GM08714 (cell line): ENCODE measurements around the gene SIGMAR1.

Experiments
- H3K4me3 ChIP-seq: fragments of 200-500 bp; sonication (Bioruptor generic); 2 replicates; pipeline ENCODE4 v1.5.1; 2014; ENCODE audit warnings: mild to moderate bottlenecking, low read length, inconsistent platforms
- ZNF274 ChIP-seq: IDR thresholded peaks from 2 replicates; pipeline ENCODE4 v1.6.1; 2012; ENCODE audit warnings: mild to moderate bottlenecking, low read depth, low read length

The SIGMAR1 gene

GRCh38 chr9:34664281-34665066 lies 26.9 kb upstream of the SIGMAR1 start:
- TF ChIP-seq ZNF274 = no peak

GRCh38 chr9:34663303-34663605 lies 25.7 kb upstream of the SIGMAR1 start:
- no peak overlapping the region for H3K4me3 ChIP-seq
- TF ChIP-seq ZNF274 = no peak

More at GRCh38 chr9:34664281-34665066, 26.9 kb upstream of the SIGMAR1 start:
- H3K4me3 ChIP-seq = no peak overlapping the region; the same call in 1 of the 2 replicates

- no peak for TF ChIP-seq ZNF274
- H3K4me3 ChIP-seq = no peak within 1 kb of the TSS
Observed at GRCh38 chr9:34662526-34663302, 25.1 kb upstream of the SIGMAR1 start, which contains the start of gene CCL27. Gene CCL27 (minus strand): TSS chr9:34662657. CDS start chr9:34662633, 24 bp downstream.

GRCh38 chr9:34659592-34660253 lies 22.1 kb upstream of the SIGMAR1 start:
- no peak for TF ChIP-seq ZNF274
- no peak overlapping the region for H3K4me3 ChIP-seq

GRCh38 chr9:34658461-34658860 lies 20.9 kb upstream of the SIGMAR1 start:
- H3K4me3 ChIP-seq = no peak overlapping the region
- TF ChIP-seq ZNF274 = no peak

- no peak overlapping the region for H3K4me3 ChIP-seq
- TF ChIP-seq ZNF274 = no peak
Observed at GRCh38 chr9:34656992-34657391, 19.4 kb upstream of the SIGMAR1 start.

GRCh38 chr9:34655394-34655793 lies 17.8 kb upstream of the SIGMAR1 start:
- TF ChIP-seq ZNF274 = no peak
- no peak overlapping the region for H3K4me3 ChIP-seq

- no peak overlapping the region for H3K4me3 ChIP-seq
- no peak for TF ChIP-seq ZNF274
Observed at GRCh38 chr9:34654323-34655051, 16.9 kb upstream of the SIGMAR1 start.

- TF ChIP-seq ZNF274 = no peak
- no peak overlapping the region for H3K4me3 ChIP-seq
Observed at GRCh38 chr9:34653151-34654072, 15.8 kb upstream of the SIGMAR1 start.

GRCh38 chr9:34652602-34653000 lies 15.0 kb upstream of the SIGMAR1 start:
- H3K4me3 ChIP-seq = no peak overlapping the region

GRCh38 chr9:34651876-34652601 lies 14.5 kb upstream of the SIGMAR1 start, which contains the start of gene IL11RA:
Gene IL11RA (plus strand): TSS chr9:34652185. CDS start chr9:34655218, 3,033 bp downstream.
- H3K4me3 ChIP-seq = no peak within 1 kb of the TSS
- no peak for TF ChIP-seq ZNF274

More at GRCh38 chr9:34652602-34653000, 15.0 kb upstream of the SIGMAR1 start:
- TF ChIP-seq ZNF274 = no peak

- no peak overlapping the region for H3K4me3 ChIP-seq
- no peak for TF ChIP-seq ZNF274
Observed at GRCh38 chr9:34651321-34651720, 13.7 kb upstream of the SIGMAR1 start.
